HCEC 1CT (cell line): ENCODE data around the gene CCSER1.
"Not testable (repeated sequence)": the region's sequence is repeated elsewhere in the genome, so short reads cannot be mapped to it uniquely, and the experiment has no call there.

ENCODE experiments used
- DNase-seq: peaks from one replicate; pipeline ENCODE4 v3.0.0-alpha.2; 2017

Gene CCSER1

DNA sequence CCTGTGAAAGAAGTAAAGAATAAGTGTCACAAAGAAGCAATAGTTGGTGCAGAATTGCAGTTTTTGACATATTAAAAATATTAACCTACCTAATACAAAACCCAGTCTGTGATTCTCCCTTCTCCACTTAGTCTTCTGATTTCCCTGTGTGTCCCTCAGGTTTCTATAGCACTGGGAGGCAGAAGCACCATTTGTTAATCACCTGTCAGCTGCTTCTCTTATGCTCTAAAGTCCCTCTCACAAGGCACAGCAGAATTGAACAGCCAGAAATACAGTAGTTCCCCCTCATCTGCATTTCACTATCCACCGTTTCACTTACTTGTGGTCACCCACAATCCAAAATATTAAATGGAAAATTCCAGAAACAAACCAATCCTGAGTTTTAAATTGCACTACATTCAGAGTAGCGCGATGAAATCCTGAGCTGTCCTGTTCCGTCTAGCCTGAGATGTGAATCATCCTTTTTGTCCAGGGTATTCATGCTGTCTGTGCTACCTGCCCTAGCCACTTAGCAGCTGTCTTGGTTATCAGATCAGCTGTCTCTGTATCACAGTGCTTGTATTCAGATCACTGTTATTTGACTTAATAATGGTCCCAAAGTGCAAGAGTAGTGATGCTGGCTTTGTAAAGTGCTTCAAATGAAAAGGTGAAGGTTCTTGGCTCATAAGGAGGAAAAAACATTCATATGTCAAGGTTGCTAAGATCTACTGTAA is 1192.5 kb downstream of the CCSER1 start:
- no peak for DNase-seq

GRCh38 chr4:91322961-91323360 is 1195.8 kb downstream of the CCSER1 start:
- DNase-seq: no peak

DNA sequence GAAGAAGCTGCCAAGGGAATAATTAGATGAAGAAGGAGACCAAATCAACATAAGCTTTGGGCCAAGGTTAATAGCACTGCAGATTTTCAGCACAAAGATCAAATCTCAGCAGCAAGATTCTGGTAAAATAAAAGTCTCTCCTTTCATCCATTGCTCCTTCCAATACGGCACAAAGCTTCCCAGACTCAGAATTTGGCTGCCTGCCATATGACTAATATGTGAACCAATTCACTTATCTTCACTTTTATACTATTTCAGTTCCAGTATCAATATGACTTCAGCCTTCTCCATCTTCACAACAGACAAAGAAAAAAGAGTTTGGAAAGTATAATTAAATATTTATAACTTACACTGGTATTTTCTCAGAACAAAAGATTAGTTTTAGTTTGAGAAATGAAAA is 1198.3 kb downstream of the CCSER1 start:
- no peak for DNase-seq

DNA sequence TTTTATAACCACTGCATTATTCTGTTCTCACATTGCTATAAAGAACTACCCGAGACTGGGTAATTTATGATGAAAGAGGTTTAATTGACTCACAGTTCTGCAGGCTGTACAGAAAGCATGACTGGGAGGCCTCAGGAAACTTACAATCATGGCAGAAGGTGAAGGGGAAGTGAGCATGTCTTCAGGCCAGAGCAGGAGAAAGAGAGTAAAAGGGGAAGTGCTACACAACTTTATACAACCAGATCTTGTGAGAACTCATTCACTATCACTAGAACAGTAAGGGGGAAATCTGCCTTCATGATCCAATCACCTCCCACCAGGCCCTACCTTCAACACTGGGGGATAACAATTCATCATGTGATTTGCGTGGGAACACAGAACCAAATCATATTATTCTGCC is 1199.0 kb downstream of the CCSER1 start:
- DNase-seq: not testable (repeated sequence)

GRCh38 chr4:91330555-91331137 is 1203.5 kb downstream of the CCSER1 start:
- DNase-seq: no peak

DNA sequence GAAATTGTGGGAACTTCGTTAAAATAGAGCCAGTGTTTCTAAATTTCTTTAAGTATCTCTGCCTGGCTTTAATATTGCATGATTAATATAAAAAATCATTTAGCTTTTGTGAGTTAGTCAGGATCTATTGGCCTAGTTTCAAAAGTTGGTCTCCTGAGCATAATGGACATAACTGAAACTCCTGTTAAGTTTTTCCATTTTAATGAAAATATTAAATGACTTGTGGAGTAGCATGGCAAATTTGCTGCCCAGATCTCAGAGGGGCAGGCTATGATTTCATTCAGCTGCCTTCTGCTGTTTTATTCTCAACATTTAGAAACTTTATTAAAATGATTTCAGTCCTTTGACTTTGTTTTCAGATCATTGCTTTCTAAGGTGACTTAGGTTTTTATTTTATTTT is 1213.6 kb downstream of the CCSER1 start:
- DNase-seq: no peak

- DNase-seq: no peak
These were observed 1218.4 kb downstream of the CCSER1 start for GRCh38 chr4:91345632-91346031.

GRCh38 chr4:91356496-91356895 is 1229.3 kb downstream of the CCSER1 start:
- DNase-seq: not testable (repeated sequence)

- DNase-seq: not testable (repeated sequence)
These were observed 1230.8 kb downstream of the CCSER1 start for GRCh38 chr4:91358016-91358415.

GRCh38 chr4:91358621-91359020 is 1231.4 kb downstream of the CCSER1 start:
- not testable (repeated sequence) for DNase-seq

DNA sequence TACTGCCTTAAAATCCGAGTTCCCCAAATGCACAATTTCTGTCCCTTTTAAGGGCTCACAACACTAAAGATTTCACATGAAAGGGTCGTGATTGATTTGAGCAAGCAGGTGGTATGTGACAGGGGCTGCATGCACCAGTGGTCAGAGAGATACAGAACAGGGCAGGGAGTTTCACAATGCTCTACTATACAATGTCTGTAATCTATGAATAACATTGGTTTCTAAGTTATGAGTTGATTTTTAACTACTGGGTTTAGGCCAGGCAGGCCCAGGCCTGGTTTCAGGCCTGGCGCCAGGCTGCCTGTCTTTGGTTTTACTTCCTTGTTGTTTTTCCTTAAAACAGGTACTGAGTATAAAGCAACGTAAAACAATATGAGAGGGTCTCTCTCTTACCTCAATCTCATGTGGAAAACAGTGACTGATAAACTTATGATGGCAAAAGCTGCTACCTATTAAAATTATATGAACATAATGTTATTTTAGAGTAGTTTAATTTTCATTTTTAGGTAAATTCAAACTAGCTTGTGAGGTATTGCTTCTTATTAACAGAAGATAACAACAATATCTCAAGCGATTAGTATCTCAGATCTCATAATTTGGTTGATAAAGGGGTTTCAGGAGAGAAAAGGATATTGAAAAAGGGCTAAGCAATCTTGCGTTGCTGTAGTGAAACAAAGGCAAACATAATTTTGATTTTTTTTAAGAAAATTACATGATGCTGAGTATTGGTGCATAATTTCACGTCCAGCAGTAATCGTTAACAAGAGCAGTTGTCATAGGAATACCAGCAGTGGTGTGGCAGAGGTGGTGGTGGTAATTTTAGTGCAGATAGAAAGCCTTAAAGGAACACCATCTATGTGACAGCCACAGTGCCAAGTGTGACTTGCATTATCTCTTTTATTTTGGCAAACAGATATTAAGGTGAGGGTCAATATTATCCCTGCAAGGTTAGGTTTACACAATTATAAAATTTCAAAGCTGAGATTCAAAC is 1232.1 kb downstream of the CCSER1 start:
- DNase-seq: no peak

GRCh38 chr4:91362125-91362524 is 1234.9 kb downstream of the CCSER1 start:
- no peak for DNase-seq

- DNase-seq: no peak
These were observed 1239.4 kb downstream of the CCSER1 start for GRCh38 chr4:91366554-91366953.

DNA sequence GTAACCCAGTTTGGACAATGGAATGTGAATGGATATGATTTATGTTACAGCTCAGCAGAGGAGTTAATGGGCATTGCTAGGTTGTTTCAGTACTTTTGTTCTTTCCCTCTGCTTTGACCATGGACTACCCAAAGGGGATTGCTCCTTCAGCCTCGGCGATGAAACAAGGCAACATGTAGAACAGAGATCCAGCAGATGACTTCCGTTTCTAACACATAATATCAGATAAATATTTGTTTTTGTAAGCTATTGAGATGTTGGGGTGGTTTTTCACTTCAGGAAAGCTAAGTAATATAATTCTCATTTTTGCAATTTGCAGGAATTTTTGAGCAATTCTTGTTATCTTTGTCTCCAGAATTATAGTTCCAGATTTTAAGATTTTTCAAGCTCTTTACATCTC is 1241.9 kb downstream of the CCSER1 start:
- DNase-seq: no peak

GRCh38 chr4:91373546-91373945 is 1246.4 kb downstream of the CCSER1 start:
- DNase-seq: no peak

DNA sequence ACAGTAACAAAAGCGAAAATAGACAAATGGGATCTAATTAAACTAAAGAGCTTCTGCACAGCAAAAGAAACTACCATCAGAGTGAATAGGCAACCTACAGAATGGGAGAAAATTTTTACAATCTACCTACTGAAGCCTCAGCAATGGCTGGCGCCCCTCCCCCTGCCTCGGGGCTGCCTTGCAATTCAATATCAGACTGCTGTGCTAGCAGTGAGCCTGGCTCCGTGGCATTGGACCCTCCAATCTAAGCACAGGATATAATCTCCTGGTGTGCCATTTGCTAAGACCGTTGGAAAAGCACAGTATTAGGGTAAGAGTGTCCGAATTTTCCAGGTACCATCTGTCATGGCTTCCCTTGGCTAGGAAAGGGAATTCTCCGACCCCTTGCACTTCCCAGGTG is 1278.2 kb downstream of the CCSER1 start:
- not testable (repeated sequence) for DNase-seq

- no peak for DNase-seq
These were observed 1294.8 kb downstream of the CCSER1 start for GRCh38 chr4:91422011-91422410.

GRCh38 chr4:91426725-91427124 is 1299.5 kb downstream of the CCSER1 start:
- DNase-seq: no peak

- DNase-seq: no peak
These were observed 1300.0 kb downstream of the CCSER1 start for GRCh38 chr4:91427171-91427570.

- no peak for DNase-seq
These were observed 1307.4 kb downstream of the CCSER1 start for GRCh38 chr4:91434631-91435030.

- DNase-seq: no peak
These were observed 1309.4 kb downstream of the CCSER1 start for GRCh38 chr4:91436556-91436955.

DNA sequence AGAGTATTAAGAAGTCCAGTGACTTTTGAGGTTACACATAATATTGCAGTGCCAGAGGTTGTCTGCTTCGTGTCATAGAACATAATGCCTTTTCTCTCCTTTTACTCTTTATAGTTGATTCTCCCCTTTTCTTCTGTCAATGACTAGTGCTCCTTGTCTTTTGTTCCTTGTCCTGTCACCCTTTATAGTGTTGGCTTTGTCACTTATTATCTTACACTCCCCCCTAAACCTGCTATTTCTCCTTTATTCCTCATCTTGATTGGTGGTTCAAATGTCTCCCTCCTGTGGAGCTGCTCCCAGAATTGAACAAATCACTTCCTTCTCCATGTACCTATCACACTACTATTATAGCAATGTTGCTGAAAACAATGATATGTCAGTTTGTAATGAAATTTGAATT is 1320.0 kb downstream of the CCSER1 start:
- DNase-seq: no peak

GRCh38 chr4:91448668-91449330 is 1321.6 kb downstream of the CCSER1 start:
- no peak for DNase-seq
